Activated T-helper 1 cell treated with Interleukin-2 at 50 U/mL for 16 hours (primary cell): ENCODE measurements around the gene ADM5.
A peak's percentile ranks its signal among the peaks of the same experiment; 100 is the strongest.

Source experiments
- DNase-seq: peaks from one replicate; pipeline ENCODE4 v3.0.0-alpha.2; 2020; ENCODE audit warnings: low read depth

Gene ADM5

GRCh38 chr19:49658566-49659442 is 30.6 kb upstream of the ADM5 start:
- no peak for DNase-seq

DNA sequence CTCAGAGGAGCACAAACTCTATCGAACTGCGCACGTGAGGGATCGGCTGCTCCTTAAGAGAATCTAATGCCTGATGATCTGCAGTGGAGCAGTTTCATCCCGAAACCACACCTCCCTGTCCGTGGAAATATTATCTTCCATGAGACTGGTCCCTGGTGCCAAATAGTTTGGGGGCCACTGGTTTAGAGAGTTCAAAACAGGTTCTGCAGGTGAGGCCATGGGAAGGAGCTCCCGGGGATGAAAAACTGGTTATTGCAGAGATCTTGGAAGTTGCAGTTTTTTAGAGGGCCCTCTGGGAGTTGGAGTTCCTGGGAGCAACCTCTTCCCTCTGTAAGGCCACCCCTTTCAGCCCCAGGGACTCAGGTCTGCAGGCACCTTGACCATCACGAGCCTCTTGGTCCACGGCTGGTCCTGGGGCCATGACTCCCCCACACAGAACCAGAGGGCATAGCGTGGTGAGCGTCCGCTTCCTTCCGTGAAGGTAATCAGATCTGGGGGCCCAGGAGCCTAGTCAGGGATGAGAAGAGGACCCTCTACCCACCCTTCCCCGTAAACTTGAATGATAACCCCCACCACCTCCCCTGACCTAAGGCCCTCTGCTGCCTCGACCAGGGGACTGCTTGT is 28.9 kb upstream of the ADM5 start:
- DNase-seq, result no peak

- DNase-seq, result no peak
Observed at GRCh38 chr19:49662011-49662410, 27.4 kb upstream of the ADM5 start.

- no peak for DNase-seq
Observed at GRCh38 chr19:49663224-49663623, 26.2 kb upstream of the ADM5 start.

DNA sequence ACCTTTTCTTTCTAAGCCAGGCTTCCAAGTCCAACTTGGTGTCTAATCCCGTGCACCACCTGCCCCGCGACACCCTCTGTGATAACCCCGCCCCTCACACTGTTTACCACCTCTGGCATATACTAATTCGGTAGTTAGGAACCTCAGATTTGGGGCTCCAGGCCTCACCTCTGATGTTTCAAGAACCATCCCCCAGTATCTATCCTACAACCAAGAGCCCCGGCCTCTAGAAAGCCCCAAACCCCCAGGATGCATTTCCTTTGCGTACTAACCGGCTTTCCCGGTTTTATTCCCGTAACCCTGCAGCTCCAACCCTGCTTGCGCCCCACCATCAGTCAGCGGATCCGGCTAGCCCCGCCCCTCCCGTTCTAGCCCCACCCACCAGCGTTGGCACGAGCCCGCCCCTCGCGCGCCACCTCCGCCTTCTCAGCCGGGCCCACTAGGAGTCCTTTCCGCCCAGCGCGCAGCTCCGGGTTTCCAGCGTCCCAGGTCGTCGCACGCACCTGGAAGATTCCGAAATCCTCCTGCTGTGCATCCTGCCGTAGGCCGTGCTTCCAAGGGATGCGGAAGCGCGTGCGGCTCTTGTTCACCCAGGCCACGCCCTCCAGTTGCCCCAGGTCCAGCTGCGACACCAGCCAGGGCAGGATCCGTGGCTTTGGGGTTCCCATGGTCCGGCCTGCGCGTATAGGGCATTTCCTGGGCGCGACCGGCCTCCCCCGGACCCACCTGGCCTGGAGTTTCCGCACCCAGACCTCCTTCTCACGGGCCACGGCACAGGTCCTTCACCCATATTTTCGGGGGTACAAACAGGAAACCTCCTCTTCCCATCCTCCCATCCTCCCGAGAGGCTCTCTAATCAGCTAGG is 25.0 kb upstream of the ADM5 start:
- peak; percentile 84 for DNase-seq

DNA sequence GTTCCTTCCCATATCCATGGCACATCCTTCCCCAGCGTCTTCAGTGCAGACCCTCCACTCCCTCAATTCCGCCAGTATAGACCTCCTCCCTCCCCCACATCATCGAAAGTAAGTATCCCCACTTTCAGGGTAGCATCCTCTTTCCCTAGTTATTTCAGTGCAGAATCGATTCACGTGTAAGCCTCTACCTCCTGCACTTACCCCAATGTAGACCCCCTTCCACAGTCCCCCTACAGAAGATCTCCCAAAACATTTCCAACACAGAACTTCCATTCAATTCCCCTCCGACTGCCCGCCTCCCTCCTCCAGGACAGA is 24.4 kb upstream of the ADM5 start:
- no peak for DNase-seq

DNA sequence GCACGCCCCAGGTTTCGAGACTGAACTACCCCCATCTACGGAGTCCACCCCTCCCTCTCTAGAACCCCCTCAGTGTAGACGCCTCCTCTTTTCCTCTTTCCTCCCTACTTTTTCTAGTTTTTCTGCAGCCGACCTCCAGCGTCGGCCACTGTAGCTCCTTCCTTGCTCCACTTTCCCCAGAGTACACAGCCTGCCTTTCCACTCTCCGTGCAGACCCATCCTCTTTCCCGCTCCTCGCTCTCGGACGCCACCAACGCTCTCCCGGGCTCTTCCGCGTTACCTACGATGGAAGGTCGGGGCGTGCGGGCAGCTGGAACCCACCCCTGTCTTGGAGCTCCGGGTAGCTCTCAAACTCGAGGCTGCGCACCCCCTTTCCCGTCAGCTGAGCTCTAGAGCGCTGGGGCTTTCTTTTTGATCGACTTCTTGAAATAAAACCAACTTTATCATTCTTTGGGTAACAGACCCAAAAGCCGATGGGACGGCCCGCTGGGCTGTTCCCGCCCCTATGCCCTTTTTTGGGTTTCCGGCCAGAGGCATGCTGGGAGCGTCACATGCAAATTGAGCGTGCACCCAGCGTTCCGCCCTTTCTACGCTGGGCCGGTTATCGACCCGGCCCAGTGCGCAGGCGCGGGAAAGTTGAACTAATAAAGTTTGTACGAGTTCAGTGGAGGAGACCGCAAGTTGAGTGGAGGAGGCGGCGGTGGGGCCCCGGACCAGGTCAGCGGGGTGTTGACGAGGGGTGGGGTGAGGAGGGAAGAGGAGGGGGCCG is 23.9 kb upstream of the ADM5 start, which contains the start of the genes BCL2L12 and IRF3:
TSS of gene BCL2L12 (plus strand) at position 583 of the 769 bp plus-strand sequence. CDS start 760 bp downstream, outside the sequence.
TSS of gene IRF3 (minus strand) at position 507 of the 769 bp plus-strand sequence. CDS start 1,019 bp downstream, outside the sequence.
- DNase-seq, result peak; percentile 99

GRCh38 chr19:49666120-49666444 is 23.3 kb upstream of the ADM5 start:
- DNase-seq, result no peak

DNA sequence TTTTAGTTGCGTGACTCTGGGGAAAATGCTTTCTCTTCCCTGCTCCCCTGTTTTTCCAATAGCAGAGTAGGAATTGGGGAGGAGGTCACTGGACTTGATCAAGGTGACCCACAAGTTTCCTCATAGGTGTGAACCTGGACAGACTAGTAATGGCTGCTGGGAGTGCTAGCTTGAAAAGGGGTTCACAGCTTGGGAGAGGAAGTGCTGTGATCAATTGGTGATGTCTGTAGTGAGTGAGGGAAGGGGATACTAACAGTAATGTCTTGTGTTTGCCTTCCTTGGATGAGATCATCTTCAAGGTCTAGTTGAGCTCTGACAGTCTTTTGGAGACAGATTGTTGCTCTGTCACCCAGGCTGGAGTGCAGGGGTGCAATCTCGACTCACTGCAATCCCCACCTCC is 21.9 kb upstream of the ADM5 start:
- DNase-seq, result no peak

DNA sequence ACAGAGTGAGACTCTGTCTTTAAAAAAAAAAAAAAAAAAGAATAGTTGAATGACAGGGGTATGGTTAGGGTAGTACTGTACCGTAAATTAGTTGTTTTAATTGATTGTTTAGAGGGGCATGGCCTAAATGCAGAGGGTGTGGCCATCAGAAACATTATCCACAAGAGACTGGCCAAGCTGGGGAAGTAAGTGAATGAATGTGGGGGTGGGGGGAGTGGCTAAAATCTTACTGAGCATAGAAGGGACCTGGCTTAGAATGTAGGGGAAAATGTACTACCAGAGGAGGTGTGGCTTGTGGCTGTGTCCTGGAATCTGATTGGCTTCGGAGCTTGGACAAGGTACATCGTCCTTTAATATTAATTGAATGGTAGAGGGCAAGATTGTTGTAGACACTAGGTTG is 19.9 kb upstream of the ADM5 start:
- DNase-seq, result no peak

GRCh38 chr19:49672131-49672919 is 17.1 kb upstream of the ADM5 start:
- DNase-seq, result peak; percentile 60

- no peak for DNase-seq
Observed at GRCh38 chr19:49676136-49676783, 13.1 kb upstream of the ADM5 start.

GRCh38 chr19:49676784-49677230 is 12.6 kb upstream of the ADM5 start:
- DNase-seq, result peak; percentile 95

- DNase-seq, result peak; percentile 27
Observed at GRCh38 chr19:49677231-49677900, 12.0 kb upstream of the ADM5 start, which contains the start of gene PRMT1. Gene PRMT1, plus strand, starts transcription at chr19:49677271. Its CDS starts 10 bp downstream, at chr19:49677281.

GRCh38 chr19:49677901-49678674 is 11.3 kb upstream of the ADM5 start:
- peak; percentile 66 for DNase-seq

DNA sequence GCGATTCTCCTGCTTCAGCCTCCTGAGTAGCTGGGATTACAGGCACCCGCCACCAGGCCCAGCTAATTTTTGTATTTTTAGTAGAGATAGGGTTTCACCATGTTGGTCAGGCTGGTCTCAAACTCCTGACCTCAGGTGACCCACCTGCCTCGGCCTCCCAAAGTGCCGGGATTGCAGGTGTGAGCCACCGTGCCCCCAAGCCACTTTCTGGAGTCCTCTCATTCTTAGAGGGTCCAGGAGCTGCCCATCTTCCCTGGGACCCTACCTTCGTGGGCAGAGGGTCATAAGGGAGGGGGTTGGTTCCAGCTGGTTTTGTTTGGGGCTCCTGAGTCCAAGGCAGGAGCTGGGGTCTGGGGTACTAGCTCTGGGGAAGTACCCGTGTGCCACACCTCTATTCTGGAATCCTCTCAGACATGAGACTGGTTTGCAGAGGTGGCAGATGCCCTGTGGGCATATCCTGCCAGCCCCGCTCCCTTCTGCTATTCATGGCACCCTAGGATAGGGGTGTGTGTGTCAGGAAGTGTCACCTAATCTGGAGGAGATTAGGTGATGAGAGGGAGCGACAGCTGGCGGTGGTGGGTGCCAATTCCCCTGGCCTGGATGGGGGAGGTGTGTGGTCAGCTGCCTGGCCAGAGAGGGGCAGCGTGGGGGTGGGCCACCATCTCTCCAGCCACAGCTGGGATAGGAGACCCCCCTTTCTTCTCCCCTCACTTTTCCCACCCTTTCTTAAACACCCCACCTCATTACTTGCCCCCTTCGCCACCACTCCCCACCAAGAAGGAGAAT is 10.2 kb upstream of the ADM5 start:
- no peak for DNase-seq

- no peak for DNase-seq
Observed at GRCh38 chr19:49679771-49680413, 9.5 kb upstream of the ADM5 start.
